Mesendoderm (in vitro differentiated cells): ENCODE measurements around the gene UBAC1.

Experiments
- DNase-seq: peaks from one replicate; pipeline ENCODE4 v3.0.0; 2013
- H2AK5ac ChIP-seq: 2 replicates; pipeline ENCODE4 v1.6.1; 2013; ENCODE audit warnings: low read length, inconsistent platforms
- H2BK120ac ChIP-seq: 2 replicates; pipeline ENCODE4 v1.6.1; 2013; ENCODE audit warnings: low read depth, mild to moderate bottlenecking, low read length, moderate library complexity, mixed read lengths
- H2BK15ac ChIP-seq: replicated peaks from 2 replicates; pipeline ENCODE4 v1.6.1; 2013; ENCODE audit warnings: low read depth, mild to moderate bottlenecking, moderate library complexity
- H2BK5ac ChIP-seq: 2 replicates; pipeline ENCODE4 v1.6.1; 2013; ENCODE audit warnings: low read length, inconsistent platforms
- H3K18ac ChIP-seq: 2 replicates; pipeline ENCODE4 v1.6.1; 2013; ENCODE audit warnings: mild to moderate bottlenecking, low read length, mixed read lengths
- H3K23ac ChIP-seq: one replicate; pipeline ENCODE4 v1.6.1; 2013; ENCODE audit warnings: low read length
- H3K27ac ChIP-seq: 2 replicates; pipeline ENCODE4 v1.5.1; 2013; ENCODE audit warnings: low read depth, mild to moderate bottlenecking, inconsistent platforms, low read length, moderate library complexity
- H3K27me3 ChIP-seq: 2 replicates; pipeline ENCODE4 v1.6.1; 2013; ENCODE audit warnings: low read length, control low read depth, mild to moderate bottlenecking, inconsistent platforms; ENCODE audit not compliant: insufficient read depth, poor library complexity
- H3K36me3 ChIP-seq: 2 replicates; pipeline ENCODE4 v1.6.1; 2013; ENCODE audit warnings: low read length, inconsistent platforms; ENCODE audit not compliant: control insufficient read depth, insufficient read depth
- H3K4ac ChIP-seq: one replicate; pipeline ENCODE4 v1.6.1; 2013; ENCODE audit warnings: low read depth, mild to moderate bottlenecking, low read length, moderate library complexity
- H3K4me1 ChIP-seq: 2 replicates; pipeline ENCODE4 v1.6.1; 2013; ENCODE audit warnings: low read depth, low read length, inconsistent platforms; ENCODE audit not compliant: control insufficient read depth
- H3K4me2 ChIP-seq: 2 replicates; pipeline ENCODE4 v1.6.1; 2013; ENCODE audit warnings: low read length
- H3K4me3 ChIP-seq: 2 replicates; pipeline ENCODE4 v1.5.1; 2013; ENCODE audit warnings: mild to moderate bottlenecking, low read length
- H3K56ac ChIP-seq: one replicate; pipeline ENCODE4 v1.6.1; 2013; ENCODE audit warnings: low read length
- H3K79me1 ChIP-seq: 2 replicates; pipeline ENCODE4 v1.6.1; 2013; ENCODE audit warnings: low read length, inconsistent platforms
- H3K79me2 ChIP-seq: 2 replicates; pipeline ENCODE4 v1.6.1; 2013; ENCODE audit warnings: mild to moderate bottlenecking, low read length; ENCODE audit not compliant: control insufficient read depth, insufficient read depth
- H3K9ac ChIP-seq: 2 replicates; pipeline ENCODE4 v1.6.1; 2013; ENCODE audit warnings: low read length, inconsistent platforms
- H4K5ac ChIP-seq: one replicate; pipeline ENCODE4 v1.6.1; 2013; ENCODE audit warnings: low read length
- H4K8ac ChIP-seq: one replicate; pipeline ENCODE4 v1.6.1; 2013; ENCODE audit warnings: low read depth, mild to moderate bottlenecking, control low read depth, low read length, moderate library complexity
- WGBS: extraction: QIAGEN DNeasy Blood & Tissue Kit; methylation state at CpG from one replicate; pipeline ENCODE4 v1.1.7; 2013; ENCODE audit warnings: low lambda C conversion rate, missing lambda C conversion rate; ENCODE audit not compliant: insufficient coverage; ENCODE audit errors: extremely low coverage; 5-methylcytosine and 5-hydroxymethylcytosine counted together

The UBAC1 gene

DNA sequence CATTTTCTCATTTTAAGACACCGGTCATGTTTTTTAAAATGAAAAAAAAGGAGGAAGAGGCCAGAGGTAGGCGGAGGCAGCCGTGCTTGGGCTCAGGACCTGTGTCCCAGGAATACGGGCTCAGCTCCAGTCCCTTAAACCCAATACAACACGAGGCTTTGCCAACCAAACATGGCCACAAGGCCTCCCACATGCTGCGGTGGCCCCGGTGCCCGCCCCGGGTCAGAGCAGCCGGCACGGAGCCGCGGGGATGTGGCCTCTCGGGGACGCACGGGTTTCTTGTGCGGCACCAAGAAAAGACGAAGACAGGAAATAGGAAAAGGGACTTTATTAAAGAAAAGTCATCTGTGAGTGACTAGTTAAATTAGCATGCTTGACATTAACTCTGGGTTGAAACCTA, 28.5 kb downstream of the UBAC1 start:
- Histone ChIP-seq H3K4me3 (no peak overlapping the region), H3K18ac (no peak overlapping the region), H3K23ac (no peak overlapping the region), H3K27me3 (no peaks in the 10 kb centered on the region), H3K4me2 (no peak overlapping the region), H3K4me1 (no peaks in the 10 kb centered on the region), H4K8ac (no peak overlapping the region), H4K5ac (no peak overlapping the region), H3K79me1 (peaks cover 1% of the 10 kb centered on the region), H3K9ac (no peak overlapping the region), H3K36me3 (peaks cover 2% of the 10 kb centered on the region), H2BK120ac (no peak overlapping the region), H3K4ac (no peak overlapping the region), H3K79me2 (no peaks in the 10 kb centered on the region), H3K27ac (no peak overlapping the region), H2BK5ac (no peak overlapping the region), H2AK5ac (no peak overlapping the region), H2BK15ac (no peak overlapping the region), H3K56ac (no peak overlapping the region)
- WGBS, result no CpG with 5 or more reads among the region's 18 CpGs
- no peak for DNase-seq

DNA sequence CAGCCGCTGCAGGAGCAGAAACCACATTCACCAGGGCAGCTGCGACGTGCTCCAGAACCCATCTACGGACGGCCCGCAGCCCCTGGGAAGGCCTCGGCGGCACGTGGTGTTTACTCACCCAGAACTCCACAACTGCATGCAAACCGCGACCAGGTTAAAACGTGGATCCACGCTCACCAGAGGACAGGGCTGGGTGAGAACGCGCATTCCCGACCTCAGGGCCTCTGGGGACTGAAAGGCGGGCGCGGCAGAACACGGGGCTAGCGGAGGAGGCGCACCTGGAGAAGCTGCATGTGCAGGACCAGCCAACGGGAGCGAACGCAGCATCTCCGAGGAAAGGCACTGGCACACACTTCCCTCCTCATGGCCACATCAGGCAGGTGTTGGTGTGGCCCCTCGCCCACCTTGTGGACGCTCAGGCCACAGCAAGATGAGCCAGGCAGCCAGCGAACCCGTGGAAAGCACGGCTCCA, 29.8 kb downstream of the UBAC1 start:
- no peak overlapping the region for H3K23ac ChIP-seq
- H2BK15ac ChIP-seq, result no peak overlapping the region
- no peaks in the 10 kb centered on the region for H3K79me2 ChIP-seq
- no peak overlapping the region for H3K4ac ChIP-seq
- H3K9ac ChIP-seq, result no peak overlapping the region
- H3K56ac ChIP-seq, result no peak overlapping the region
- H4K8ac ChIP-seq, result no peak overlapping the region
- no peak overlapping the region for H4K5ac ChIP-seq
- DNase-seq, result no peak
- H2BK120ac ChIP-seq, result no peak overlapping the region
- no peak overlapping the region for H3K4me3 ChIP-seq
- H3K27me3 ChIP-seq, result no peaks in the 10 kb centered on the region
- no peak overlapping the region for H2BK5ac ChIP-seq
- H3K4me2 ChIP-seq, result no peak overlapping the region
- no peak overlapping the region for H3K27ac ChIP-seq
- H3K4me1 ChIP-seq, result no peaks in the 10 kb centered on the region
- no peak overlapping the region for H2AK5ac ChIP-seq
- no CpG with 5 or more reads among the region's 31 CpGs for WGBS
- H3K79me1 ChIP-seq, result peaks cover 1% of the 10 kb centered on the region
- H3K36me3 ChIP-seq, result no peaks in the 10 kb centered on the region
- no peak overlapping the region for H3K18ac ChIP-seq

DNA sequence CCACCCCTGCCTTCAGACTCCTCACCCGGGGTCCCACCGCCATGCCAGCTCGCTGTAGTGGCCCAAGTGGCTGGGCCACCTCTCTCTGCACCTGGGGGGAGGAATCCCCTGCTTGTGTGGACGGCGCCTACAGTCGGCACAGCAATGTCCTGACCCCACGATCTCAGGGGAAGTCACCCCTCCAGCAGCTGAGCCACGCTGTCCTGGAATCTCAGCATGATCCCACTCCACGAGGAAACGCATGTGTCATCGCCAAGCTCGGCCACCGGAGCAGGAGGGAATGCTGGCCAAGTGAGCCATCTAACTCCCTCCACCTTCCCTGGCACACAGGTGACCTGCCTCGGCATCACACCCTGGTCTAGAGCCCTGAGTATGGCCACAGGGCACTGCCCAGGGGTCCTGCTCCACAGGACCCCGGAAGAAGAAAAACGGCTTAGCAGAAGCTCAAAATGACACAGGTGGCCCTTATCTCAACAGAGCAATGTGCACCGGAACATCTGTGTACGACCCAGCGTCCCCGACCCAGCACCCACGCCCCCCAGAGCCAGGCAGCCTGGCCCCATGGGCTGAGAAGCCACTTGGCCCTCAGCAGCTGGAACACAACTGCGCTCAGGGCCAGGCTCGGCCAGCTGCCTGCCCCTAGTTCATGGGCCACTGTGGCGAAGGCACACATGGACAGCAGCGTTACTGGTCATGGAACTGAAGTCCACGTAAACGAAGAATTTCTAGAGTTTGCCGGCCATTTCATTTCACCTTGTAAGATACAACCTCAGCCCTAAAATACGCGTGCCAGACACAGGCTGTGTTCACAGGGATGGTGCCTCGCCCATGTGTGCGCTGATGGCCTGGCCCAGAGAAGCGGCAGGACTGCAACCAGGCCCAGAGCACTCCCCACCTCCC, 30.5 kb downstream of the UBAC1 start:
- no peak overlapping the region for H3K4ac ChIP-seq
- no peak overlapping the region for H2AK5ac ChIP-seq
- no peaks in the 10 kb centered on the region for H3K79me2 ChIP-seq
- H4K5ac ChIP-seq, result no peak overlapping the region
- no peak overlapping the region for H3K56ac ChIP-seq
- no peak overlapping the region for H3K9ac ChIP-seq
- H3K23ac ChIP-seq, result no peak overlapping the region
- H2BK120ac ChIP-seq, result no peak overlapping the region
- H3K4me1 ChIP-seq, result no peaks in the 10 kb centered on the region
- H3K18ac ChIP-seq, result no peak overlapping the region
- no peaks in the 10 kb centered on the region for H3K36me3 ChIP-seq
- H2BK5ac ChIP-seq, result no peak overlapping the region
- no peak overlapping the region for H2BK15ac ChIP-seq
- WGBS, result no CpG with 5 or more reads among the region's 33 CpGs
- H3K4me3 ChIP-seq, result no peak overlapping the region
- no peak overlapping the region for H3K27ac ChIP-seq
- peaks cover 1% of the 10 kb centered on the region for H3K79me1 ChIP-seq
- no peak overlapping the region for H3K4me2 ChIP-seq
- no peak for DNase-seq
- H4K8ac ChIP-seq, result no peak overlapping the region
- H3K27me3 ChIP-seq, result no peaks in the 10 kb centered on the region

DNA sequence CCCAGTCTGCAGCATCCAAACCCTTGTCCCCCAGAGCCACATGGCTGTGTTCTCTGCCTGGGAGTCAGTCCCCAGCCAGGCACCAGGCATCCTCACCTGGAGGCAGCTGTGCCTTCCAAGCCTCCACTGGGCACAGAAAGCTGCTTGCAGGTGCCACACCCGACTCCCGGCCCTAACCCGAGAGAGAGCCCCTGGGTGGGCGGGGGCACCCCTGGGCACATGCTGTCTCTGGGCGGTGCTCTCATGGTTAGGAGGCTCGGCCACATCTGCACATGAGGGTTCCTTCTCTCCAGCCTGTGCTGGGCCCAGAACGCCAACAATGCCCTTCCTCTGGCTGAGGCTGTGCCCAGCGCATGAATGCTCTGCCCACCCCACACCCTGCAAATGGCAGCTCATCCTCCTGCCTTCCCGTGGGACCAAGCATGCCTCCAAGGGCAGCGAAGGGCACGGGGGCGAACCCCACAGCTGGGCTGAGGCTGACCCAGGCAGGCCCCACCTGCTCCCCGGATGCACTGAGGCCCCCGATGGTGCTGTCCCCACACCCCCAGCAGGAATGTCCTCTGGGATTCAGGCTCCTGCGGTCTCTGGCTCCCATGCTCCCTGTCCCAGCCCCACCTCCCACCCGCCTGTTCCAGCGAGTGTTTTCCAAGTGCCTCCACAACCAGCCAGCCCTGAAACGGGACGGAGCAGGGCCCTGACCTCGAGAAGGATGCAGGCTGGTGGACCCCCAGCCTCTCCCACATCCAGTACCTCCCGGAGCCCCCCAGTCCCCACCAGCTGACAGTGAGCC, 31.3 kb downstream of the UBAC1 start:
- Histone ChIP-seq H3K36me3 (no peaks in the 10 kb centered on the region), H3K79me2 (no peaks in the 10 kb centered on the region), H3K4me1 (no peaks in the 10 kb centered on the region), H3K79me1 (peaks cover 1% of the 10 kb centered on the region), H3K56ac (no peak overlapping the region), H3K4ac (no peak overlapping the region), H4K5ac (no peak overlapping the region), H3K27ac (no peak overlapping the region), H3K4me2 (no peak overlapping the region), H2BK15ac (no peak overlapping the region), H2AK5ac (no peak overlapping the region), H4K8ac (no peak overlapping the region), H3K9ac (no peak overlapping the region), H3K23ac (no peak overlapping the region), H3K27me3 (no peaks in the 10 kb centered on the region), H3K4me3 (no peak overlapping the region), H3K18ac (no peak overlapping the region), H2BK120ac (no peak overlapping the region), H2BK5ac (no peak overlapping the region)
- DNase-seq, result no peak
- WGBS, result no CpG with 5 or more reads among the region's 21 CpGs

DNA sequence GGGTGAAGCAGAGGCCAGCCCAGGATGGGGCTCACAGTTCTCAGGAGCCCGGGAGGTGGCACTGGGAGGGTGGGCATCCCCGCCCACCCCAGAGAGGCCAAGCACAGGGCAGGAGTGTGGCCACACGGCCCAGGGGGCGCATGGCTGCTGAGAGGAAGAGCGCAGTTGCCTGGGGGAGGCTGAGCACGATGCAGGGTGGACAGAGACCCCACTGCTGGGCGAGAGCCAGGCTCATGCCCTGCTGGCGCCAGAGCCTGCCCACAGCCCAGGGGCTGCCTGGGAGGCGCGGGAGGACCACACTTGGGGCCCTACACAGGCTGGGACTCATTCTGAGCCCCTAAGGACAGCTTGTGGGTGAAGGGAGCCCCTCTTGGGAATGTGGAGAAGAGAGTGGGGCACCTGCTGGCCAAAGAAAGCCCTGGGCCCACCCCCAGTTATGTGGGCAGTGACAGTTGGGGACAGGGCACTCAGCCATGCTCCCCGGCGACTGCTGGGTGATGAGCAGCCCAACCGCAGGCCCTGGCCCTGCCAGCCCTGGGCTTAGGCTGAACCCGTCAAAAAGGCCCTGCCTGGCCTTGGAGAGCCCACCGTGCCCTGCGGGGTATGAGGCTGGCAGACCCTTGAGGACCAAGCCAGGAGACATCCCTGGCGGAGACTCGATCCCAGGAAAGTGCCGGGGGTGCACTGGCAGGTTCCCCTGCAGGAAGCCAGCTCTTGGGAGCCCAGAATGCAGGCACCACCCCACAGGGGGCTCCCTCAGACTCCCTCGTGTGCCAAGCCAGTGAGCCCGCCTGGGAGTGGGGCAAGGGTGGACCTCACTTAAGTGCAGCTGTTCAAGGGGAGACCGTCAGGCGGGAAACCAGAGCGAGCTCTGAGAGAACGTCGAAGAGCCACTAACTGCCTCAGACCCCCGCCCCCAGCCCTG, 32.2 kb downstream of the UBAC1 start:
- Histone ChIP-seq H3K56ac (no peak overlapping the region), H3K79me2 (no peaks in the 10 kb centered on the region), H3K4ac (no peak overlapping the region), H3K18ac (no peak overlapping the region), H3K4me1 (no peaks in the 10 kb centered on the region), H2BK5ac (no peak overlapping the region), H3K4me2 (no peak overlapping the region), H3K36me3 (no peaks in the 10 kb centered on the region), H2BK15ac (no peak overlapping the region), H3K9ac (no peak overlapping the region), H3K79me1 (peaks cover 1% of the 10 kb centered on the region), H3K4me3 (no peak overlapping the region), H4K5ac (no peak overlapping the region), H4K8ac (no peak overlapping the region), H2AK5ac (no peak overlapping the region), H3K27me3 (no peaks in the 10 kb centered on the region), H3K27ac (no peak overlapping the region), H3K23ac (no peak overlapping the region), H2BK120ac (no peak overlapping the region)
- WGBS, result no CpG with 5 or more reads among the region's 27 CpGs
- DNase-seq, result no peak
